Activated CD4-positive, CD25-positive, alpha-beta regulatory T cell treated with anti-CD3 and anti-CD28 coated beads, Interleukin-2, amount 50 U/mL, for 72 hours (primary cell): ENCODE measurements around the gene FHOD1.
A peak's percentile ranks its signal among the peaks of the same experiment; 100 is the strongest.

Source experiments
- DNase-seq: peaks from one replicate; pipeline ENCODE4 v3.0.0; 2021

FHOD1 gene

GRCh38 chr16:67248401-67249177, 1.3 kb upstream of the FHOD1 start, which contains the start of gene SLC9A5:
Gene SLC9A5, plus strand, starts transcription at chr16:67248979. Its CDS starts 36 bp downstream, at chr16:67249015.
- peak; percentile 47 for DNase-seq

- DNase-seq = no peak
These were observed 756 bp upstream of the FHOD1 start for GRCh38 chr16:67248073-67248400.

- DNase-seq = no peak
These were observed 507 bp downstream of the FHOD1 start for GRCh38 chr16:67246756-67247191.

- DNase-seq = peak; percentile 67
These were observed 1.1 kb downstream of the FHOD1 start for GRCh38 chr16:67246081-67246755.

- no peak for DNase-seq
These were observed 1.6 kb downstream of the FHOD1 start for GRCh38 chr16:67245674-67246080.

GRCh38 chr16:67245186-67245585, 2.1 kb downstream of the FHOD1 start:
- no peak for DNase-seq

GRCh38 chr16:67244387-67245185, 2.7 kb downstream of the FHOD1 start:
- DNase-seq = peak; percentile 67

- DNase-seq = no peak
These were observed 3.8 kb downstream of the FHOD1 start for GRCh38 chr16:67243481-67243880.

- no peak for DNase-seq
These were observed 5.0 kb downstream of the FHOD1 start for GRCh38 chr16:67242138-67242730.

- no peak for DNase-seq
These were observed 6.0 kb downstream of the FHOD1 start for GRCh38 chr16:67241008-67241900.

- DNase-seq = no peak
These were observed 6.8 kb downstream of the FHOD1 start for GRCh38 chr16:67240506-67240905.

GRCh38 chr16:67238806-67239470, 8.3 kb downstream of the FHOD1 start:
- no peak for DNase-seq

GRCh38 chr16:67238278-67238575, 9.1 kb downstream of the FHOD1 start:
- no peak for DNase-seq

- no peak for DNase-seq
These were observed 9.6 kb downstream of the FHOD1 start for GRCh38 chr16:67237396-67238277.

- peak; percentile 83 for DNase-seq
These were observed 10.5 kb downstream of the FHOD1 start for GRCh38 chr16:67236563-67237395.

- DNase-seq = no peak
These were observed 11.3 kb downstream of the FHOD1 start for GRCh38 chr16:67235816-67236562.

- DNase-seq = no peak
These were observed 13.1 kb downstream of the FHOD1 start for GRCh38 chr16:67234180-67234597.

GRCh38 chr16:67233596-67233995, 13.7 kb downstream of the FHOD1 start:
- no peak for DNase-seq
